ENCODE measurements around the gene HS3ST5.
"Not testable (repeated sequence)": the region's sequence is repeated elsewhere in the genome, so short reads cannot be mapped to it uniquely, and the experiment has no call there.

The HS3ST5 gene

GRCh38 chr6:114272582-114272981 is 70.2 kb downstream of the HS3ST5 start:
- no peak for DNase-seq

- no peak for DNase-seq
These were observed 71.4 kb downstream of the HS3ST5 start for GRCh38 chr6:114271405-114271804.

GRCh38 chr6:114267897-114268296 is 74.9 kb downstream of the HS3ST5 start:
- DNase-seq, result no peak

- no peak for DNase-seq
These were observed 82.0 kb downstream of the HS3ST5 start for GRCh38 chr6:114260810-114261209.

- DNase-seq, result no peak
These were observed 84.4 kb downstream of the HS3ST5 start for GRCh38 chr6:114258376-114258775.

- DNase-seq, result no peak
These were observed 89.4 kb downstream of the HS3ST5 start for GRCh38 chr6:114253431-114253830.

- DNase-seq, result no peak
These were observed 93.3 kb downstream of the HS3ST5 start for GRCh38 chr6:114249522-114249921.

GRCh38 chr6:114247101-114247500 is 95.7 kb downstream of the HS3ST5 start:
- no peak for DNase-seq

GRCh38 chr6:114240796-114241195 is 102.0 kb downstream of the HS3ST5 start:
- no peak for DNase-seq

GRCh38 chr6:114228675-114229074 is 114.1 kb downstream of the HS3ST5 start:
- DNase-seq, result no peak

- DNase-seq, result no peak
These were observed 114.8 kb downstream of the HS3ST5 start for GRCh38 chr6:114227944-114228468.

- DNase-seq, result no peak
These were observed 122.6 kb downstream of the HS3ST5 start for GRCh38 chr6:114220241-114220640.

GRCh38 chr6:114218437-114219340 is 124.1 kb downstream of the HS3ST5 start:
- DNase-seq, result no peak

GRCh38 chr6:114217996-114218395 is 124.8 kb downstream of the HS3ST5 start:
- not testable (repeated sequence) for DNase-seq

- no peak for DNase-seq
These were observed 125.9 kb downstream of the HS3ST5 start for GRCh38 chr6:114216789-114217467.

GRCh38 chr6:114210467-114210866 is 132.4 kb downstream of the HS3ST5 start:
- no peak for DNase-seq

GRCh38 chr6:114203460-114203859 is 139.4 kb downstream of the HS3ST5 start:
- no peak for DNase-seq

- DNase-seq, result no peak
These were observed 140.4 kb downstream of the HS3ST5 start for GRCh38 chr6:114202389-114202788.

GRCh38 chr6:114200891-114201290 is 141.9 kb downstream of the HS3ST5 start:
- no peak for DNase-seq

- no peak for DNase-seq
These were observed 147.0 kb downstream of the HS3ST5 start for GRCh38 chr6:114195631-114196403.

- DNase-seq, result no peak
These were observed 147.8 kb downstream of the HS3ST5 start for GRCh38 chr6:114195027-114195365.

GRCh38 chr6:114194362-114195026 is 148.3 kb downstream of the HS3ST5 start:
- DNase-seq, result peak; percentile 23

GRCh38 chr6:114187563-114187962 is 155.3 kb downstream of the HS3ST5 start:
- no peak for DNase-seq
